MM.1S (cell line): ENCODE measurements around the gene C2CD3.
A peak's percentile ranks its signal among the peaks of the same experiment; 100 is the strongest.

Source experiments
- DNase-seq: peaks from one replicate; pipeline ENCODE4 v3.0.0-alpha.2; 2015
- H2AFZ ChIP-seq: fragments of 300-600 bp; sonication (generic); 2 replicates; pipeline ENCODE4 v1.6.0; 2016; ENCODE audit warnings: antibody characterized with exemption, low read length
- H3F3A ChIP-seq: fragments of 300-600 bp; sonication (generic); 2 replicates; pipeline ENCODE4 v1.6.1; 2016; ENCODE audit warnings: mild to moderate bottlenecking, antibody characterized with exemption, low read length, moderate library complexity, mixed read lengths; ENCODE audit not compliant: insufficient read depth
- H3K27ac ChIP-seq: fragments of 300-600 bp; sonication (generic); 2 replicates; pipeline ENCODE4 v1.5.1; 2016; ENCODE audit warnings: mild to moderate bottlenecking, low read length
- H3K27me3 ChIP-seq: fragments of 300-600 bp; sonication (generic); replicated peaks from 2 replicates; pipeline ENCODE4 v1.6.0; 2016; ENCODE audit warnings: low read length; ENCODE audit not compliant: insufficient read depth
- H3K36me3 ChIP-seq: fragments of 300-600 bp; sonication (generic); replicated peaks from 2 replicates; pipeline ENCODE4 v1.6.1; 2016; ENCODE audit warnings: mild to moderate bottlenecking, low read length, mixed read lengths; ENCODE audit not compliant: insufficient read depth
- H3K4me1 ChIP-seq: fragments of 300-600 bp; sonication (generic); 2 replicates; pipeline ENCODE4 v1.6.1; 2016; ENCODE audit warnings: low read length, mixed read lengths
- H3K4me2 ChIP-seq: fragments of 300-600 bp; sonication (generic); 2 replicates; pipeline ENCODE4 v1.6.0; 2016; ENCODE audit warnings: low read depth, low read length
- H3K4me3 ChIP-seq: fragments of 300-600 bp; sonication (generic); 2 replicates; pipeline ENCODE4 v1.5.1; 2016; ENCODE audit warnings: low read length, mixed read lengths
- H3K79me2 ChIP-seq: fragments of 300-600 bp; sonication (generic); 2 replicates; pipeline ENCODE4 v1.6.1; 2016; ENCODE audit warnings: mixed run types, low read length, mixed read lengths
- H3K9ac ChIP-seq: fragments of 300-600 bp; sonication (generic); 2 replicates; pipeline ENCODE4 v1.6.1; 2016; ENCODE audit warnings: low read length, mixed read lengths
- H3K9me2 ChIP-seq: fragments of 300-600 bp; sonication (generic); replicated peaks from 2 replicates; pipeline ENCODE4 v1.6.1; 2016; ENCODE audit warnings: mild to moderate bottlenecking, low read length, mixed read lengths; ENCODE audit not compliant: insufficient read depth
- H3K9me3 ChIP-seq: fragments of 300-600 bp; sonication (generic); replicated peaks from 2 replicates; pipeline ENCODE4 v1.6.1; 2016; ENCODE audit warnings: mild to moderate bottlenecking, low read length, mixed read lengths; ENCODE audit not compliant: insufficient read depth
- H4K20me1 ChIP-seq: fragments of 300-600 bp; sonication (generic); 2 replicates; pipeline ENCODE4 v1.6.1; 2016; ENCODE audit warnings: mild to moderate bottlenecking, low read length, moderate library complexity, mixed read lengths; ENCODE audit not compliant: insufficient read depth
- EZH2 ChIP-seq: fragments of 300-600 bp; sonication (generic); optimal IDR thresholded peaks from 2 replicates; pipeline ENCODE3; 2017; ENCODE audit warnings: low read depth, mild to moderate bottlenecking, antibody characterized with exemption, low read length, mixed read lengths
- EZH2phosphoT487 ChIP-seq: fragments of 300-600 bp; sonication (generic); IDR thresholded peaks from 2 replicates; pipeline ENCODE4 v1.6.1; 2018; ENCODE audit warnings: antibody characterized with exemption, low read length
- TF ChIP-seq, protein P1 (sequence below): fragments of 300-600 bp; sonication (generic); IDR thresholded peaks from 2 replicates; pipeline ENCODE4 v1.5.1; 2016; ENCODE audit warnings: antibody characterized with exemption, low read length, mixed read lengths

Gene C2CD3

DNA sequence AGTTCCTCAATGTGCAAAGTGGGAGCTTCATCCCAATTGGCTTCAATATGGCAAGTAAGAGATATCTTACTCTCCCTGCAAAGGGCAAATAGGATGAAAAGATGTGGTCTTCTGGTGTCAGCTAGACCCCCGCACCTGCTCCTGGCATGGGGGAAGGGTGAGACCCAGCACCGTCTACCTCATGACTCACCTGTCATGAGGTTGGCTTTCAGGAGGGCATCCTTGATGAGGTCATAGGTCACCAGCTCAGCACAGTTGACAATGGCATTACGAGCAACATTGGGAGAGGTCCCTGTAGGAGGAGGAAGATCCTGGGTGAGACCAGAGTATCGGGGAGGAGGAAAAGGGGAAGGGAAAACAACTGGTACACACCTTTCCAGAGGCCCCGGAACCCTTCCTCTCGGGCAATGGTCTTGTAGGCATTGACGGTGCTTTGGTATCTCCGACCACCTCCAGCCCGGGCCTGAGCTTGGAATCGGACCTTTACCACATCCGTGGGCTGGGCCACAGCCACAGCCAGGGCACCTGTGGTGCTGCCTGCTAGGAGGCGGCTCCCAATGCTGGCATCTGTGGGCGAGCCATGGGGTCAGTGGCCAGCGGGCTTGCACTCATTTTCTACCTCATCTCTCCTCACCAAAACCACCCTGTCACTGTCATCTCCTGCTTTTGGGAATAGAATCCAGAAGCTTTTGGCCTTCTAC is 194.2 kb downstream of the C2CD3 start:
- H3K9me3 ChIP-seq = no peaks in the 10 kb centered on the region
- H3K27ac ChIP-seq = no peak overlapping the region
- H3K27me3 ChIP-seq = no peaks in the 10 kb centered on the region
- TF ChIP-seq, protein P1, sequence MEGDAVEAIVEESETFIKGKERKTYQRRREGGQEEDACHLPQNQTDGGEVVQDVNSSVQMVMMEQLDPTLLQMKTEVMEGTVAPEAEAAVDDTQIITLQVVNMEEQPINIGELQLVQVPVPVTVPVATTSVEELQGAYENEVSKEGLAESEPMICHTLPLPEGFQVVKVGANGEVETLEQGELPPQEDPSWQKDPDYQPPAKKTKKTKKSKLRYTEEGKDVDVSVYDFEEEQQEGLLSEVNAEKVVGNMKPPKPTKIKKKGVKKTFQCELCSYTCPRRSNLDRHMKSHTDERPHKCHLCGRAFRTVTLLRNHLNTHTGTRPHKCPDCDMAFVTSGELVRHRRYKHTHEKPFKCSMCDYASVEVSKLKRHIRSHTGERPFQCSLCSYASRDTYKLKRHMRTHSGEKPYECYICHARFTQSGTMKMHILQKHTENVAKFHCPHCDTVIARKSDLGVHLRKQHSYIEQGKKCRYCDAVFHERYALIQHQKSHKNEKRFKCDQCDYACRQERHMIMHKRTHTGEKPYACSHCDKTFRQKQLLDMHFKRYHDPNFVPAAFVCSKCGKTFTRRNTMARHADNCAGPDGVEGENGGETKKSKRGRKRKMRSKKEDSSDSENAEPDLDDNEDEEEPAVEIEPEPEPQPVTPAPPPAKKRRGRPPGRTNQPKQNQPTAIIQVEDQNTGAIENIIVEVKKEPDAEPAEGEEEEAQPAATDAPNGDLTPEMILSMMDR = no peak
- no peak for TF ChIP-seq EZH2
- TF ChIP-seq EZH2phosphoT487 = no peak
- peaks cover 38% of the 10 kb centered on the region for H3F3A ChIP-seq
- H3K9me2 ChIP-seq = no peaks in the 10 kb centered on the region
- peaks cover 44% of the 10 kb centered on the region for H3K4me1 ChIP-seq
- peaks cover 6% of the 10 kb centered on the region for H3K36me3 ChIP-seq
- no peak overlapping the region for H2AFZ ChIP-seq
- H3K9ac ChIP-seq = no peak overlapping the region
- no peak overlapping the region for H3K4me2 ChIP-seq
- H4K20me1 ChIP-seq = no peaks in the 10 kb centered on the region
- no peak for DNase-seq
- H3K79me2 ChIP-seq = peaks cover 34% of the 10 kb centered on the region
- H3K4me3 ChIP-seq = no peak overlapping the region

DNA sequence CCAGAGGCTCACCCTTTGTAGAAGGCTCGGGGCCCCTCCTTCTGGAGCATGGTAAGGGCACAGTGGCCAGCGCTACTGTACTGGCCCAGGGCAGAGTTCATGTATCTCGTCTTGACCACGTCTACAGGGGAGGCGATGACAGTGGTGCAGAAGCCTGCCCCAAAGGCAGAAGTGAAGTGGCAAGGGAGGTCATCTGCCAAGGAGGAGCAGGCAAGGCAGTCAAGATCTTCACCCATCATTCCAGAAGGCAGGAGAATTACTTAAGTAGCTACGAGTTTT is 195.4 kb downstream of the C2CD3 start:
- peaks cover 32% of the 10 kb centered on the region for H3F3A ChIP-seq
- H3K79me2 ChIP-seq = peaks cover 27% of the 10 kb centered on the region
- no peak overlapping the region for H3K9ac ChIP-seq
- H3K27me3 ChIP-seq = no peaks in the 10 kb centered on the region
- peaks cover 36% of the 10 kb centered on the region for H3K4me1 ChIP-seq
- peaks cover 6% of the 10 kb centered on the region for H3K36me3 ChIP-seq
- H3K9me3 ChIP-seq = no peaks in the 10 kb centered on the region
- no peaks in the 10 kb centered on the region for H4K20me1 ChIP-seq
- no peak overlapping the region for H3K4me3 ChIP-seq
- no peak overlapping the region for H3K4me2 ChIP-seq
- no peak for DNase-seq
- no peak overlapping the region for H2AFZ ChIP-seq
- H3K27ac ChIP-seq = no peak overlapping the region
- TF ChIP-seq EZH2phosphoT487 (no peak), EZH2 (no peak)
- TF ChIP-seq, protein P1 = no peak
- no peaks in the 10 kb centered on the region for H3K9me2 ChIP-seq

DNA sequence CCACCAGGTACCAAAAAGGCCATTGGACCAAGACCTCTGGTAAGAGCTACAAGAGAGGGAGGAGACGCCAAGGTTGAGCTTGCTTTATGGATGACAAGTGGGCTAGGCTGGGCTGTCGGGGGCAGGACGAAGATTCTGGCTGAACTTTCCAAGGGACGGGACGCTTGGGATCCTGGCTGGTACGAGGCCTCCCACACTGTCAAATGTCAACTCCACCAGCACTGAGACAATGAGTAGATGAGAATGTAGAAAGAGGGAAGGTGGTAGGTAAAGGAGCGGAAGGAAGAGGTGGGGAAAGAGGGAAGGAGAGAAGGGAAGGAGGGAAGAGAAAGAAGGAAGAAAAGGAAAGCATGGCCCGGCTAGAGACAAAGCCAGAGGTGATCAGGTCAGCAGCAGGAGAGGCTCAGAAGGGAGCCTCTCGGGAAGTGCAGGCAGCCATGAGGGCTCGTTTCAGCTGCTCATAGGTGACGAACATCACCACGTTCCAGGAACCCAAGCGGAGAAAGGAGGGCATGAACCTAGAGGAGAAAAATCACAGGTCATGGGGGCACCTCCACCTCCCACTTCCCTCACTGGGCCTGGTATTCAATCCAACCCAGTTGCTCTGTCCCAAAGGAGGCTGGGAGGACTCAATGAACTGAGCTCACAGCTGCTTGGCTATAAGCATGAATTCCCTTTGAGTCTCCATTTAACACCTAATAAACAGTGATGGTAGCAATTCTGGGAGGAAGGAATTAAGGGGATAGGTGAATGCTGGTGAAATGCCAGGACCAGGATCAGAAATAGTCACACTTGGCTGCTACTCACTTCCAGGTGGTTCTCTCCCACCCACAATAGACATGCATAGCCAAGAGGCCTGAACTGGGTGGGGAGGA is 196.0 kb downstream of the C2CD3 start:
- no peak overlapping the region for H3K9ac ChIP-seq

More for the DNA sequence above, 196.0 kb downstream of the C2CD3 start:
- Histone ChIP-seq H3F3A (peaks cover 31% of the 10 kb centered on the region; the same call in 1 of the 2 replicates), H3K36me3 (peaks cover 6% of the 10 kb centered on the region), H3K79me2 (peaks cover 27% of the 10 kb centered on the region), H3K9me2 (no peaks in the 10 kb centered on the region), H3K4me2 (peak overlapping the region; percentile 16; the same call in 1 of the 2 replicates), H3K27ac (peak overlapping the region; percentile 58; the same call in 1 of the 2 replicates), H3K4me3 (no peak overlapping the region), H4K20me1 (no peaks in the 10 kb centered on the region), H2AFZ (no peak overlapping the region), H3K9me3 (no peaks in the 10 kb centered on the region), H3K4me1 (peaks cover 31% of the 10 kb centered on the region), H3K27me3 (no peaks in the 10 kb centered on the region)
- TF ChIP-seq, protein P1 = no peak
- no peak for TF ChIP-seq EZH2phosphoT487
- TF ChIP-seq EZH2 = no peak
- DNase-seq = no peak
